K562 treated with DMSO at 1 percent for 24 hours (cell line): Measurements from ENCODE around the gene KRTAP10-2. TPM values are rescaled to one million over a fixed set of nuclear protein-coding genes. Genes with fewer than 3 reads are reported as not detected.

Experiments
- total RNA-seq: library from RNA; unstranded; fragments of 300-600 nt; gene quantifications from 2 replicates; pipeline ENCODE4 v1.2.3, GENCODE V29; 2022; ENCODE audit warnings: low read depth; ENCODE audit not compliant: insufficient read depth

Gene KRTAP10-2, protein sequence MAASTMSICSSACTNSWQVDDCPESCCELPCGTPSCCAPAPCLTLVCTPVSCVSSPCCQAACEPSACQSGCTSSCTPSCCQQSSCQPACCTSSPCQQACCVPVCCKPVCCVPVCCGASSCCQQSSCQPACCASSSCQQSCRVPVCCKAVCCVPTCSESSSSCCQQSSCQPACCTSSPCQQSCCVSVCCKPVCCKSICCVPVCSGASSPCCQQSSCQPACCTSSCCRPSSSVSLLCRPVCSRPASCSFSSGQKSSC
- not detected in 2 replicates for total RNA-seq

DNA sequence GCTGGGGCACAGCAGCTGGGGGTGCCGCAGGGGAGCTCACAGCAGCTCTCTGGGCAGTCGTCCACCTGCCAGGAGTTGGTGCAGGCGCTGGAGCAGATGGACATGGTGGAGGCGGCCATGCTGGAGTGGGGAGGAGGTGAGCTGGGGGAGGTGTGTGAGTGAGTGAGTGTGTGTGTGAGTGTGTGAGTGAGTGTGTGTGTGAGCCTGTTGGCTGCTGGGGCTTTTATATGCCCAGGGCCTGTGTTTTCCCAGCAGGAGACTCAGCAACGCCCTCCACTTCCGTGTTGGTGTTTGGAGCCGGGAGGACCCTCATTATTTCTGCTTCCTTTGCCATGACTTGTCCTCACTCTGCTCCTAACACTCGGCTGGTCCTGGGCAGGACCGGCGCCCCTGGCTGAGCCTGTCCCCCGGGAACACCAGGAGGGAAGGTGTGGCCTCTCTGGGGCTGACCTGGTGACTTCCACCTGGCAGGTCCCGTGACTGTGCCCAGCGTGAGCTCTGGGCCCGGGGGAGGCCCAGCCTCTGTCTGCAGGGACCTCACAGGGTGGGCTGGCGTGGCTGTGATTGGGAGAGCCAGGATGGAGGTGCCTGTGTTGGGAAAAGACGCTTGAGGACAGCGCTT, at the start of gene KRTAP10-2:
TSS of gene KRTAP10-2 (minus strand) at position 166 of the 622 bp plus-strand sequence. CDS start at position 119, 47 bp downstream.

DNA sequence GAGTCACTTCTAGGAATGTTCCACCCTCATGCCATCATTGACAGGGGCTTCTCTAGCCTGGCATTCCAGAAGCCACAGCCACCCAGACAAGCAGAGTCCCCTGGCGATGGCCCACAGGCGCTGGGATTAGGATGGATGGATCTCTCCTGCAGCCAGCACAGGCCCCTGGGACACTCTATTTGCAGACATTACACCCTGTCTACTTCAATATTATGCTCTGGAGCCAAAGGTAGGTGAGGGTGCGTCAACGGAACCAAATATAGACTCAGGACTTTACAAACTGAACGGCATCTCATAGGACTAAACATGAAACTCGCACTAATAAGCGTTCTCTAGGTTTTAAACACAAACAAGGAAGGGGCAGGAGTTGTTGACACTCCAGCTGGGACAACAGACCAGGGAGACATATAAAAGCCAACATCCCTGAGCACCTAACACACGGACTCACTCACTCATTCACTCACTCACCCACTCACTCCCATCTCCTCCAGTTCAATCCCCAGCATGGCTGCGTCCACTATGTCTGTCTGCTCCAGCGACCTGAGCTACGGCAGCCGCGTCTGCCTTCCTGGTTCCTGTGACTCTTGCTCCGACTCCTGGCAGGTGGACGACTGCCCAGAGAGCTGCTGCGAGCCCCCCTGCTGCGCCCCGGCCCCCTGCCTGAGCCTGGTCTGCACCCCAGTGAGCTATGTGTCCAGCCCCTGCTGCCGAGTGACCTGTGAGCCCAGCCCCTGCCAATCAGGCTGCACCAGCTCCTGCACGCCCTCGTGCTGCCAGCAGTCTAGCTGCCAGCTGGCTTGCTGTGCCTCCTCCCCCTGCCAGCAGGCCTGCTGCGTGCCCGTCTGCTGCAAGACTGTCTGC, 49.0 kb upstream of the KRTAP10-2 start, which contains the start of gene KRTAP10-7:
TSS of gene KRTAP10-7 (plus strand) at position 480 of the 861 bp plus-strand sequence. CDS start at position 505, 25 bp downstream.

DNA sequence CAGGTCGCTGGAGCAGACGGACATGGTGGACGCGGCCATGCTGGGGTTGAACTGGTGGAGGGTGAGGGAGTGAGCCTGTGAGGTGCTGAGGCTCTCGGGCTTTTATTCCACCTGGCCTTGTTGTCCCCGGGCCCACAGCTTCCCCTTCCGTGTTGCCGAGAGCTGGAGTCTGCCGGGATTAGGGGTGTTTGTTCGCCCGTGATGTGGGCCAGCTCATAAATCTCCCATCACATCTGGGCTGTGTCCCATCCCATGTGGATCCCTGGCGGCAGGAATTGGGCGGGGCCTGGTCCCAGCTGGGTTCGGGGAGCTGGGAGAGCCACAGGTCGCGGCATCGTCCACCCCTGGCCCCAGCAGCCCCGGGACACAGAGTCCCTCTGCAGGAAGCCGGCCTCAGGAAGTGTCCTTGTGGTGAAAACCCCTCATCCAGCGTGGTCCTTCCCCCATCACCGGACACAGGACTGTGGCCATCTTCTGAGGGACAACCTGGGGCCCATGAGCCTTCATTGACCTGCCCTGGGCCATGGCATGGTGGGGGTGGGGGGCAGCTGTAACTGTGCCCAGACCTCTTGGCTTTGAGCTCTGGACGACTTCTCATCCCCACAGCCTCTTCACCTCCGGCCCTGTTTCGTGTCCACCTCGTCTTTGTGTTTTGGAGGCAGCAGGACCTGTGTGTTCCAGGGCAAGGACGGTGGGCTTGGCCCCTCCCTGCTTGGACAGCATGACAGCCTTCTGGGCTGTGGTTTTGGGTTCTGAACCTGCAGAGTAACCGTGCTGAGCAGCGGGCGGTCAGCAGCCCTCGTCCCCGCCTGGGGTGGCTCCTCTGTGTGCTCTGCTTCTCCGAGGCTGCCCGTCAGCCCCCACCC, 41.4 kb upstream of the KRTAP10-2 start, which contains the start of gene KRTAP10-6:
TSS of gene KRTAP10-6 (minus strand) at position 60 of the 866 bp plus-strand sequence. CDS start at position 39, 21 bp downstream.

GRCh38 chr21:44580231-44580821, 29.0 kb upstream of the KRTAP10-2 start, which contains the start of gene KRTAP10-5:
TSS of gene KRTAP10-5 (minus strand) at chr21:44580604. CDS start at chr21:44580578, 26 bp downstream.

GRCh38 chr21:44573630-44574456, 22.5 kb upstream of the KRTAP10-2 start, which contains the start of gene KRTAP10-4:
TSS of gene KRTAP10-4 (plus strand) at chr21:44573729. CDS start at chr21:44573759, 30 bp downstream.

DNA sequence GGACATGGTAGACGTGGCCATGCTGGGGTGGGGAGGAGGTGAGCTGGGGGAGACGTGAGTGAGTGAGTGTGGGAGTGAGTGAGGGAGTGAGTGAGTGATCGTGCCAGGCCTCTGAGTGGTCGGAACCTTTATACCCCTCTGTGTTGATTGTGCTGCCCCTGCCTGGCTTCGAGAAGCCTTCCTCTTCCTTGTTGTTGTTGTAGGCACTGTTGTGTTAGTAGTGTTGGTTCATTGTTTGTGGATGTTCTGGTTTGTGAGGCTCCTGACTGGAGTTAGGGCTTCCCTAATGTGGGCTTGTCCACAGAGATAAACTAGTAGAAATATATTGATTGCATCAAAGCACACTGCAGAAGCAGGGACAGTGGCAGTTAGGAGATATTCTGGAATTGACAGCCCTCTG, 7.4 kb upstream of the KRTAP10-2 start, which contains the start of gene KRTAP10-3:
TSS of gene KRTAP10-3 (minus strand) at position 101 of the 400 bp plus-strand sequence. CDS start at position 21, 80 bp downstream.

GRCh38 chr21:44539991-44540666, 11.2 kb downstream of the KRTAP10-2 start, which contains the start of gene KRTAP10-1:
TSS of gene KRTAP10-1 (minus strand) at chr21:44540195. CDS start at chr21:44540150, 45 bp downstream.

Other genes with a start within 250 kb of the KRTAP10-2 start
- 19.1 and 28.2 TPM in 2 replicates for gene CFAP410, start 212.1 kb downstream of the KRTAP10-2 start, total RNA-seq
- gene TRPM2, start 197.9 kb downstream of the KRTAP10-2 start, total RNA-seq, result 3.2 and 4.5 TPM in 2 replicates
- gene LRRC3, start 96.0 kb downstream of the KRTAP10-2 start, total RNA-seq, result 0.13 and 0.21 TPM in 2 replicates
- gene KRTAP10-1, start 11.3 kb downstream of the KRTAP10-2 start, total RNA-seq, result not detected in 2 replicates
- not detected in 2 replicates for gene KRTAP10-3, start 7.3 kb upstream of the KRTAP10-2 start, total RNA-seq
- gene KRTAP10-4, start 22.2 kb upstream of the KRTAP10-2 start, total RNA-seq, result not detected in 2 replicates
- not detected in 2 replicates for gene KRTAP10-5, start 29.1 kb upstream of the KRTAP10-2 start, total RNA-seq
- not detected in 2 replicates for gene KRTAP10-6, start 41.0 kb upstream of the KRTAP10-2 start, total RNA-seq
- not detected in 2 replicates for gene KRTAP10-7, start 49.1 kb upstream of the KRTAP10-2 start, total RNA-seq
- not detected in 2 replicates for gene KRTAP10-8, start 60.6 kb upstream of the KRTAP10-2 start, total RNA-seq
- not detected in 2 replicates for gene KRTAP10-9, start 75.6 kb upstream of the KRTAP10-2 start, total RNA-seq
- not detected in 2 replicates for gene KRTAP10-10, start 85.9 kb upstream of the KRTAP10-2 start, total RNA-seq
- gene KRTAP10-11, start 94.9 kb upstream of the KRTAP10-2 start, total RNA-seq, result not detected in 2 replicates
- not detected in 2 replicates for gene KRTAP12-4, start 103.2 kb upstream of the KRTAP10-2 start, total RNA-seq
- gene KRTAP12-3, start 106.4 kb upstream of the KRTAP10-2 start, total RNA-seq, result not detected in 2 replicates
- not detected in 2 replicates for gene KRTAP12-2, start 115.4 kb upstream of the KRTAP10-2 start, total RNA-seq
- not detected in 2 replicates for gene KRTAP12-1, start 130.7 kb upstream of the KRTAP10-2 start, total RNA-seq
- gene KRTAP10-12, start 145.7 kb upstream of the KRTAP10-2 start, total RNA-seq, result not detected in 2 replicates
- 0.08 TPM in 1 of 2 replicates, not detected in the other for gene TSPEAR, start 160.1 kb upstream of the KRTAP10-2 start, total RNA-seq